SHP77 (cell line): ENCODE measurements around the gene CEACAM8.
"Not testable (repeated sequence)": the region's sequence is repeated elsewhere in the genome, so short reads cannot be mapped to it uniquely, and the experiment has no call there.

Experiments
- DNase-seq, 2 experiments: peaks; one replicate each; lab custom pipeline; 2025; lab: John Stamatoyannopoulos, UW

CEACAM8 gene

GRCh38 chr19:42544146-42544545, 50.6 kb downstream of the CEACAM8 start:
- no peak for DNase-seq

- no peak for DNase-seq
Measured at GRCh38 chr19:42542791-42543190, 51.9 kb downstream of the CEACAM8 start.

DNA sequence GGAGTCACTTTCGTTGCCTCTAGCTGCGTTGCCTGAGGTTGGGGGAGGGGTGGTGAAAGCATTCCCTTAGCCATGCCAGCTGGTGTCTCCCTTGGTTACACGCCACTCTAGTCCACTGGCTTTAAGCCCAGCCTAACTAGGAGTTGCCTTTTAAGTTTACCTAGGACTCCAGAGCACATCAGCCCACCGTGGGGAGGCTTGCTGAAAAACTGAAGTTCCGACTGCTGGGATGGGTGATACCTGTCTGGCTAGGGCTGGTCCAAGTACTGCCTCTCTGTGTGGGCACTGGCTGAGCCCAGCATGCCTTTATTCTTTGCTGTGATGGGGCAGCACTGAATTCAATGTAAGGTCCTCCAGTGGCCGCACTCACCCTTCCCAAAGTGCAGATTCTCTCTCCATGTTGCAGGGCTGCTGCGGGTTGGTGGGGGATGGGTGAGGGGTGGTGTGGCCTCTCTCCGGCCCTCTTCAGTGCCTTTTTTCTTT, 54.6 kb downstream of the CEACAM8 start:
- DNase-seq: peak; percentile 15 to 36

GRCh38 chr19:42538841-42539709, 55.6 kb downstream of the CEACAM8 start:
- no peak for DNase-seq

GRCh38 chr19:42535276-42535675, 59.4 kb downstream of the CEACAM8 start:
- not testable (repeated sequence) for DNase-seq

DNA sequence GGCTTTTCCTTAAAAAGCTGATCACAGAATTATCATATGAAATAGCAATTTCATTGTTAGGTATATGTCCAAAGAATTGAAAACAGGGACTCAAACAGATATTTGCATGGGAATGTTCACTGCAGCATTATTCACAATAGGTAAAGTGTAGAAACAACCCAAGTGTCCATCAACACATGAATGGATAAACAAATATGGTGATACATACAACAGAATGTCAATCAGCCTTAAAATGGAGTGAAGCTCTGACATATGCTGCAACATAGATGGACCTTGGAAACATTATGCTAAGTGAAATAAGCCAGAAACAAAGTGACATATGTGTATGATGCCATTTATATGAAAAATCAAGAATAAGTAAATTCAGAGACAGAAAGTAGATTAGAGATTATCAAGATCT, 60.3 kb downstream of the CEACAM8 start:
- no peak for DNase-seq

- DNase-seq: no peak
Measured at GRCh38 chr19:42532891-42533290, 61.8 kb downstream of the CEACAM8 start.

- no peak for DNase-seq
Measured at GRCh38 chr19:42531313-42531712, 63.4 kb downstream of the CEACAM8 start.
